PC-3 (cell line): Measurements from ENCODE around the gene STX1B. TPM values are rescaled to one million over a fixed set of nuclear protein-coding genes. Genes with fewer than 3 reads are reported as not detected.

Experiments used
- ATAC-seq: fragments of 200-7000 bp; cut with Tn5 transposase; 2 replicates; pipeline ENCODE4 v1.9.1; 2020; ENCODE audit warnings: mild to moderate bottlenecking, moderate library complexity
- BruUV-seq: library from RNA; stranded (reverse); fragments of 400-500 nt; replicated peaks from 2 replicates; lab custom pipeline; 2021; lab: Mats Ljungman, UMichigan
- CTCF ChIA-PET: fragments of 300-600 bp; sonication (Branson Sonifier 250); formaldehyde crosslinking; loops from one replicate; lab custom pipeline; 2022; ENCODE audit warnings: antibody characterized with exemption; lab: Charles Lee
- POLR2A ChIA-PET: fragments of 300-600 bp; sonication (Branson Sonifier 250); formaldehyde crosslinking; loops from one replicate; lab custom pipeline; 2022; ENCODE audit warnings: antibody characterized with exemption; ENCODE audit not compliant: unreplicated experiment; lab: Charles Lee
- DNase-seq: peaks from one replicate; pipeline ENCODE4 v3.0.0-alpha.2; 2015
- H2AFZ ChIP-seq: fragments of 300-600 bp; sonication (generic); 2 replicates; pipeline ENCODE4 v1.6.0; 2016; ENCODE audit warnings: antibody characterized with exemption, low read length
- H3F3A ChIP-seq: fragments of 300-600 bp; sonication (generic); one replicate; pipeline ENCODE4 v1.6.0; 2017; ENCODE audit warnings: antibody characterized with exemption, low read length, control low read depth, mild to moderate bottlenecking; ENCODE audit not compliant: unreplicated experiment
- H3K27ac ChIP-seq: fragments of 300-600 bp; sonication (generic); 2 replicates; pipeline ENCODE4 v1.5.1; 2016; ENCODE audit warnings: mild to moderate bottlenecking, low read length
- H3K27me3 ChIP-seq: fragments of 300-600 bp; sonication (generic); 2 replicates; pipeline ENCODE4 v1.6.1; 2016; ENCODE audit warnings: low read length, mixed read lengths
- H3K36me3 ChIP-seq: fragments of 300-600 bp; sonication (generic); 2 replicates; pipeline ENCODE4 v1.6.1; 2016; ENCODE audit warnings: low read depth, mixed run types, low read length, mixed read lengths
- H3K4me1 ChIP-seq: fragments of 300-600 bp; sonication (generic); 2 replicates; pipeline ENCODE4 v1.5.1; 2016; ENCODE audit warnings: low read length; ENCODE audit not compliant: insufficient read depth
- H3K4me2 ChIP-seq: fragments of 300-600 bp; sonication (generic); 2 replicates; pipeline ENCODE4 v1.6.0; 2016; ENCODE audit warnings: low read length
- H3K4me3 ChIP-seq: fragments of 300-600 bp; sonication (generic); 2 replicates; pipeline ENCODE4 v1.5.1; 2016; ENCODE audit warnings: mild to moderate bottlenecking, low read length, mixed read lengths
- H3K79me2 ChIP-seq: fragments of 300-600 bp; sonication (generic); 2 replicates; pipeline ENCODE4 v1.6.1; 2017; ENCODE audit warnings: low read length, mixed read lengths
- H3K9ac ChIP-seq: fragments of 300-600 bp; sonication (generic); 2 replicates; pipeline ENCODE4 v1.6.0; 2016; ENCODE audit warnings: mild to moderate bottlenecking, low read length
- H3K9me2 ChIP-seq: fragments of 300-600 bp; sonication (generic); replicated peaks from 2 replicates; pipeline ENCODE4 v1.6.1; 2016; ENCODE audit warnings: mixed run types, low read length, mixed read lengths
- H3K9me3 ChIP-seq: fragments of 300-600 bp; sonication (generic); 2 replicates; pipeline ENCODE4 v1.6.1; 2016; ENCODE audit warnings: low read length, mixed read lengths
- H4K20me1 ChIP-seq: fragments of 300-600 bp; sonication (generic); 2 replicates; pipeline ENCODE4 v1.6.1; 2016; ENCODE audit warnings: low read length, mixed read lengths
- EZH2 ChIP-seq: fragments of 300-600 bp; sonication (generic); IDR thresholded peaks from one replicate; pipeline ENCODE4 v1.6.1; 2017; ENCODE audit warnings: antibody characterized with exemption, mild to moderate bottlenecking, low read length; ENCODE audit not compliant: unreplicated experiment
- EZH2phosphoT487 ChIP-seq: fragments of 300-600 bp; sonication (generic); IDR thresholded peaks from 2 replicates; pipeline ENCODE4 v1.6.1; 2018; ENCODE audit warnings: mild to moderate bottlenecking, antibody characterized with exemption, low read length, borderline replicate concordance
- intact Hi-C: fragments of 100-400 bp; cut with micrococcal nuclease; formaldehyde crosslinking; loops from 2 replicates; pipeline ENCODE4 v1.9.0; 2023
- total RNA-seq: library from RNA; depleted of rRNA; stranded (reverse); fragments of >200 nt; gene quantifications from 2 replicates; pipeline ENCODE4 v1.2.3, GENCODE V29; 2014
- TF ChIP-seq, protein P1 (sequence below): fragments of 300-600 bp; sonication (generic); conservative IDR thresholded peaks from 2 replicates; pipeline ENCODE4 v1.5.1; 2017; ENCODE audit warnings: antibody characterized with exemption, low read depth, mild to moderate bottlenecking, low read length

The STX1B gene
- total RNA-seq, 1 experiment from 2014 or later = 1.5 TPM

DNA sequence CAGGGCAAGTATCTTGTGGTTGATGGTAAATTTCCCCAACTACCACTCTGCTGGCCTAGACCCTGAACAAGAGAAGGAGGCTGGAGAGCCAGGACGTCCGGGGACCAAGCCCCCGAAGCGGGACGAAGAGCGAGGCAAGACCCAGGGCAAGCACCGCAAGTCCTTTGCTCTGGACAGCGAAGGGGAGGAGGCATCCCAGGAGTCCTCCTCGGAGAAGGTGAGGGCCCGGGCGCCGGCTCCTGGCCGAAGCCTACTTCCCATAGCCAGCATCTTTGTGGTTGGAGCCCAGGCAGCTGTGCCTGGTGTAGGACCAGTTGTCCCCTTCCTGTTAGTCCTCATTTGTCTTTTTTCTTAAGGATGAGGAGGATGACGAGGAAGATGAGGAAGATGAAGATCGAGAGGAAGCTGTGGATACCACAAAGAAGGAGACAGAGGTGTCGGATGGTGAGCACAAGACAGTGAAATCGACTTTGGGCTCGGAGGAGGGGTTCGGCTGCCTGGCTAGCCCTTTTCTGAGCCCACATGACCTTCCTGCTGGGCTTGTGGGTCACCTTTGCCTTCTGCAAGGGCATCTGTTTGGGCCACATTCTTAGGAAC, 41.1 kb downstream of the STX1B start:
- Histone ChIP-seq H3F3A (no peaks in the 10 kb centered on the region), H3K27ac (no peak overlapping the region), H3K9me3 (no peaks in the 10 kb centered on the region), H3K36me3 (peaks cover 4% of the 10 kb centered on the region; the same call in 1 of the 2 replicates), H3K27me3 (no peaks in the 10 kb centered on the region), H3K4me1 (no peaks in the 10 kb centered on the region), H4K20me1 (no peaks in the 10 kb centered on the region), H3K9me2 (no peaks in the 10 kb centered on the region), H3K9ac (no peak overlapping the region), H2AFZ (no peak overlapping the region), H3K4me2 (no peak overlapping the region), H3K79me2 (no peaks in the 10 kb centered on the region), H3K4me3 (no peak overlapping the region)
- ATAC-seq (no peak), DNase-seq (no peak)
- BruUV-seq = no TSS peak
- ChIA-PET CTCF (no interaction called here), POLR2A (no interaction called here)
- intact Hi-C loops = no loop called here
- no peak for TF ChIP-seq EZH2
- TF ChIP-seq, protein P1, sequence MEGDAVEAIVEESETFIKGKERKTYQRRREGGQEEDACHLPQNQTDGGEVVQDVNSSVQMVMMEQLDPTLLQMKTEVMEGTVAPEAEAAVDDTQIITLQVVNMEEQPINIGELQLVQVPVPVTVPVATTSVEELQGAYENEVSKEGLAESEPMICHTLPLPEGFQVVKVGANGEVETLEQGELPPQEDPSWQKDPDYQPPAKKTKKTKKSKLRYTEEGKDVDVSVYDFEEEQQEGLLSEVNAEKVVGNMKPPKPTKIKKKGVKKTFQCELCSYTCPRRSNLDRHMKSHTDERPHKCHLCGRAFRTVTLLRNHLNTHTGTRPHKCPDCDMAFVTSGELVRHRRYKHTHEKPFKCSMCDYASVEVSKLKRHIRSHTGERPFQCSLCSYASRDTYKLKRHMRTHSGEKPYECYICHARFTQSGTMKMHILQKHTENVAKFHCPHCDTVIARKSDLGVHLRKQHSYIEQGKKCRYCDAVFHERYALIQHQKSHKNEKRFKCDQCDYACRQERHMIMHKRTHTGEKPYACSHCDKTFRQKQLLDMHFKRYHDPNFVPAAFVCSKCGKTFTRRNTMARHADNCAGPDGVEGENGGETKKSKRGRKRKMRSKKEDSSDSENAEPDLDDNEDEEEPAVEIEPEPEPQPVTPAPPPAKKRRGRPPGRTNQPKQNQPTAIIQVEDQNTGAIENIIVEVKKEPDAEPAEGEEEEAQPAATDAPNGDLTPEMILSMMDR = no peak
- no peak for TF ChIP-seq EZH2phosphoT487

DNA sequence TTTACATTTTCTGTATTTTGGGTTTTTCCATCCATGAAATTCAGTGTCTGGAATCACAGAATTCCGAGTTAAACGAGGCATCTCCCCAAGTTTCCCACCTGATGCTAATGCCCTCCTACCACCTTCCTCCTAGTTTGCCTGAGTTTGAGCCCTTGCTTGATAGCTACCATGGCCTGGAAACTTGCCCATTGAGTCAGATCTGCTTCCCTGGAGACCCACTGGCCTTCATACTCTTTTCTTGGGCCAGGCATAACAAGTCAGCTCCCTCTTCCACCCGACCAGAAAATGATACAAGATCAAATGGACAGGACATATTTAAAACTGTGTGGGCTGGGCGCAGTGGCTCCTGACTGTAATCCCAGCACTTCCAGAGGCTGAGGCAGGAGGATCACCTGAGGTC, 42.6 kb downstream of the STX1B start:
- ChIA-PET POLR2A (no interaction called here), CTCF (no interaction called here)
- DNase-seq = no peak
- H3K9me3 ChIP-seq = no peaks in the 10 kb centered on the region
- no peak overlapping the region for H3K27ac ChIP-seq
- no peak overlapping the region for H2AFZ ChIP-seq
- no peaks in the 10 kb centered on the region for H3K79me2 ChIP-seq
- H3K9me2 ChIP-seq = no peaks in the 10 kb centered on the region
- TF ChIP-seq, protein P1 = no peak
- TF ChIP-seq EZH2 = no peak
- TF ChIP-seq EZH2phosphoT487 = no peak
- peaks cover 8% of the 10 kb centered on the region; the same call in 1 of the 2 replicates for H3K36me3 ChIP-seq
- H3K9ac ChIP-seq = no peak overlapping the region
- no peak overlapping the region for H3K4me3 ChIP-seq
- no peaks in the 10 kb centered on the region for H4K20me1 ChIP-seq
- no peak overlapping the region for H3K4me2 ChIP-seq
- no peak for ATAC-seq
- no peaks in the 10 kb centered on the region for H3K4me1 ChIP-seq
- no peaks in the 10 kb centered on the region for H3K27me3 ChIP-seq
- H3F3A ChIP-seq = no peaks in the 10 kb centered on the region
- intact Hi-C loops = no loop called here
- BruUV-seq = no TSS peak

DNA sequence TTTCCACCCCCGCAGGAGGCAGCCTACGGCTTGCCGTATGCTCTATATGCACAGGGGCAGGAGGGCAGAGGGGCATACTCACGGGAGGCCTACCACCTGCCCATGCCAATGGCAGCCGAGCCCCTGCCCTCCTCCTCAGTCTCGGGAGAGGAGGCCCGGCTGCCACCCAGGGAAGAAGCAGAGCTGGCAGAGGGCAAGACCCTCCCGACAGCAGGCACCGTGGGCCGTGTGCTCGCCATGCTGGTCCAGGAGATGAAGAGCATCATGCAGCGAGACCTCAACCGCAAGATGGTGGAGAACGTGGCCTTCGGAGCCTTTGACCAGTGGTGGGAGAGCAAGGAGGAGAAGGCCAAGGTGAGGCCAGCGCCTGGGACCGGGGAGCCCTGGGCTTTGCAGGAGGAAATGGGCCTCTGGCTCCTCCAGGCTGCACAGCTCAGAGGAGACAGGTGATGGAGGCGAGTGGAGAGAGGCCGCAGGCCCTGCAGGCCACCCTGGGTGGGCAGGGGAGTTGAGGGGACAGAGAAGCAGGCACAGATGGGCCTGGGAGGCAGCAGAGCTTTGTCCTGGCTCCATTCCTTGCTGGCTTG, 44.3 kb downstream of the STX1B start:
- Histone ChIP-seq H3K36me3 (peaks cover 11% of the 10 kb centered on the region; the same call in 1 of the 2 replicates), H3K4me1 (no peaks in the 10 kb centered on the region), H4K20me1 (no peaks in the 10 kb centered on the region), H3K9me2 (no peaks in the 10 kb centered on the region), H3K27me3 (no peaks in the 10 kb centered on the region), H3F3A (no peaks in the 10 kb centered on the region), H2AFZ (no peak overlapping the region), H3K79me2 (no peaks in the 10 kb centered on the region), H3K9me3 (no peaks in the 10 kb centered on the region), H3K27ac (no peak overlapping the region), H3K4me2 (no peak overlapping the region), H3K9ac (no peak overlapping the region), H3K4me3 (no peak overlapping the region)
- DNase-seq = no peak
- intact Hi-C loops = no loop called here
- no peak for ATAC-seq
- TF ChIP-seq EZH2phosphoT487 = no peak
- TF ChIP-seq, protein P1 = no peak
- TF ChIP-seq EZH2 = no peak
- ChIA-PET POLR2A (no interaction called here), CTCF (no interaction called here)
- no TSS peak for BruUV-seq
